NCI-H446 treated with DMSO at 0.1 percent for 48 hours (cell line): ENCODE measurements around the gene DNAJC17.

Experiments used
- DNase-seq: peaks from one replicate; lab custom pipeline; 2025; lab: John Stamatoyannopoulos, UW

DNAJC17 gene

DNA sequence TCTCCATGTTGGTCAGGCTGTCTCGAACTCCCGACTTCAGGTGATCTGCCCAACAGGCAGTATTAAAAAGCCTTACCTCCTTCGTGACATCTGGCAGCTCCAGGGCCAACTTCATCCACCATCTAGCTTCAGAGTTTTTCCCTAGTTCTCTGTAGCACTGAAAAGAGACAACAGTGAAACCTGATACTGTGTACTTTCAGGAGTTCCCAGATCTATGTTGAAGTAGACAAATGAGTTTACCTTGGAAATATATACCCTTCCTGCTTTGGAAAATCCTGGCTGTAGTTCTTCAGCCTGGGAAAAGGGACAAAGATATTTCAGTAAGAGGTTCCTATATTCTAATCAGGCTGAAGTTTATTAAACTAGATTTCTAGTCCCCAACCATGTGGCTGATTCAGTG, 70.2 kb downstream of the DNAJC17 start:
- DNase-seq = no peak

DNA sequence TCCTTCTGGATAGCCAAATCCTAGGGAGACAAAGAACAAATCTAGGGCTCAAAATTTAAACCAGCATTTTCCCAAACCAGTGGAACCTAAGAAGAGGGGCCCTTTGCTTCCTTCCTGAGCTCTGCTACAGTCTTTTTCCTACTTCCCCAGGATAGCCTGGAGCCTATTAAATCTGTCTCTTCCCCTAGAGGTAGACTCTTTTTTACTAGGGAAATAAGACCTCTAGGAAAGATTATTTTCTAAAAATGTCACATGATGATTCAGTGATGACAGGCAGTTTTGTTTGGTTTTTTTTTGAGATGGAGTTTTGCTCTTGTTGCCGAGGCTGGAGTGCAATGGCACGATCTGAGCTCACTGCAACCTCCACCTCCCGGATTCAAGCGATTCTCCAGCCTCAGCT, 70.7 kb downstream of the DNAJC17 start:
- no peak for DNase-seq

DNA sequence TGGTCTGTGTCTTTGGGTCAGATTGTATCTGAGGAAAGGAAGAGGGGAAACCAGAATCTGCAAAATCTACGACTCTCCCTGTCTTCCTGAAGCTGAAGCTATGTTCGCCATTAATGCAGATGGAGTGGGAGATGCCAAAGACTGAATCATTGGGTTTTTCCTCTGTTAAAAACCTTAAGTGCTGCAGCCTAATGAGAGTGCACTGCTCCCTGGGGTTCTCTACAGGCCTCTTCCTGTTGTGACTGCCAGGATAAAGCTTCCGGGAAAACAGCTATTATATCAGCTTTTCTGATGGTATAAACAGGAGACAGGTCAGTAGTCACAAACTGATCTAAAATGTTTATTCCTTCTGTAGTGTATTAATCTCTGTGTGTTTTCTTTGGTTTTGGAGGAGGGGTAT, 76.2 kb downstream of the DNAJC17 start:
- DNase-seq = no peak

DNA sequence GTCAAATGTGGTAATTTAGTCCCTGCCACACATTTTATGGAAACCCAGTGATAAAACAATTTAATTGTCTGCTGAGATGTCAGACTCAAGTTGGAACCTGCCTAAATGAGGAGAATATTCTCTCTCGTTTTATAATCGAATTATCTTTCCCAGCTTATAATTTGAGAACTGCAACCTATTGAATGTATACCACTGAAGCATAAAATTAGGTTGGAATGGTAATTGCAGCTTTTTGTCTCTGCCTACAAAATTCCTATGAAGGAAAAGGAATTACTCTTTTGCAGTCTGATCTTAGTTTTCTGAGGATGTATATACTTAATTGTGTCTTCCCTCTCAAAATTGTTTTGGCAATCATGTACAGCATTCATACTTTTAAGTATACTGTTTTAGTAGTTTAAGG, 83.4 kb downstream of the DNAJC17 start:
- no peak for DNase-seq

DNA sequence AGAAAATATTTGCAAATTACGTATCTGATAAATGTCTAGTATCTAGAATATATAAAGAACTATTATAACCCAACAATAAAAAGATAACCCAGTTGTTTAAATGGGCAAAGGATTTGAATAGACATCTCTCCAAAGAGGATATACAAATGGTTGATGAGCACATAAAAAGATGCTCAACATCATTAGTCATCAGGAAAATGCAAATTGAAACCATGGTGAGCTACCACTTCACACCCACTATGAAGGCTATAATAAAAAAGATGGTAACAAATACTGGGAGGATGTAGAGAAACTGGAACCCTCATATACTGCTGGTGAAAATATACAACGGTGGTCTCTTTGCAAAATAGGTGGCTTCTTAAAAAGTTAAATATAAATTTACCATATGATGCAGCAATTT, 84.3 kb downstream of the DNAJC17 start:
- no peak for DNase-seq

DNA sequence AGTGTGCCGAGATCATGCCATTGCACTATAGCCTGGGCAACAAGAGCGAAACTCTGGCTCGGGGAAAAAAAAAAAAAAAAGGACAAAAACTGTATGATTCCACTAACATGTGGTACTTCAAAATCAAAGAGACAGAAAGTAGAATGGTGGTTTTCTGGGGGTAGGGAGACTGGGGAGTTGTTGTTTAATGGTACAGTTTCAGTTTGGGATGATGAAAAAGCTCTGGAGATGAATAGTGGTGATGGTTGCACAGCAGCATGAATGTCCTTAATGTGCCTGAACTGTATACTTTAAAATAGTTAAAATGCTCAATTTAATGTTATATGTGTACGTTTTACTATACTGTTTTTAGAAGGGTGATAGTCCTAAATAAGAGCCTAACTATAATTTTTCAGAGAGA, 84.9 kb downstream of the DNAJC17 start:
- no peak for DNase-seq

DNA sequence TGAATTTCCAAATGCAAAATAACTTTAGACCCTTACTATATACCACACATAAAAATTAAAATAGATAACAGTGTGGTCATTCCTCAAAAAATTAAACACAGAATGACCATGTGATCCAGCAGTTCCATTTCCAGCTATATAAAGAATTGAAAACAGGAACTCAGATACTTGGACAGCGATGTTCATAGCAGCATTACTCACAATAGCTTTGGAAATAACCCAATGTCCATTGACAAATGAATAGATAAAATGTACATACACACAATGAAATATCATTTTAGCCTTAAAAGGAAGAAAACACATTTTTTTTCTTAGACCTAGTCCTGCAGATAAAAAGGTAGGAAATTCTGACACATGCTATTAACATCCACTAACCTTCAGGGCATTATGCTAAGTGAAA, 85.6 kb downstream of the DNAJC17 start:
- no peak for DNase-seq

DNA sequence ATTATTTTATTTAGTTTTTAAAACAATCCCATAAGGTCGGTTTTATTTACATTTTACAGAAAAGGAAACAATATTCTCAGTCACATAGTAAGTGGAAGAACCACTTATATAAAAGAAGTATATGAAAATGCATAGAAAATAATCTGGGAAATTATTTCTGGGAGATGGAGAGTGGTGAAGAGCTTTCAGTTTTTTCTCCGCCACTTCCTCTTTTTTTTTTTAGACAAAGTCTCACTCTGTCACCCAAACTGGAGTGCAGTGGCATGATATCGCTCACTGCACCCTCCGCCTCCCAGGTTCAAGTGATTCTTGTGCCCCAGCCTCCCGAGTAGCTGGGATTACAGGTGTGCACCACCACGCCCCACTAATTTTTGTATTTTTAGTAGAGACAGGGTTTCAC, 91.1 kb downstream of the DNAJC17 start:
- no peak for DNase-seq
